Stimulated activated CD4-positive, alpha-beta T cell treated with anti-CD3 and anti-CD28 coated beads, TNF-alpha, amount 100 ng/mL, for 24 hours (primary cell): ENCODE measurements around the gene GALNT9.

Experiments
- DNase-seq, 3 experiments: peaks; one replicate each; pipeline ENCODE4 v3.0.0-alpha.2; 2020; ENCODE audit warnings: low read depth in 3 of 3

GALNT9 gene

GRCh38 chr12:132213359-132214160 lies 115.8 kb downstream of the GALNT9 start:
- no peak for DNase-seq

DNA sequence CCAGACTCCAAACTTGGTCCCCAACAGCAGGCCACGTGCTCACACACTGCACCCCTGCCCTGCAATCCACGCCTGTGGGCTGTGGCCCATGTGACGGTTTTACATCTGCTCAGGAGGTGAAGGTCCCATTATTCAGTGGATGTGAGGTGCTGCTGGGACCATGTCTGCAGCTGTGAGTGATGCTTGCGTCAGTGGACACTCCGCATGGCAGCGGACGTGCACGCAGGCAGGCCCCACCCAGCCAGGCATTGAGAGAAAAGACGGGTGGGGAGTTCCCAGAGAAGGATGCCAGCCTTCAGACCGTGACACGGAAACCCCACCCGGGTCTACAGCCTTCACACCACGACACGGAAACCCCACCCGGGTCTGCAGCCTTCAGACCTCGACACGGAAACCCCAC lies 117.6 kb downstream of the GALNT9 start:
- no peak for DNase-seq

GRCh38 chr12:132211326-132211725 lies 118.1 kb downstream of the GALNT9 start:
- DNase-seq: no peak

DNA sequence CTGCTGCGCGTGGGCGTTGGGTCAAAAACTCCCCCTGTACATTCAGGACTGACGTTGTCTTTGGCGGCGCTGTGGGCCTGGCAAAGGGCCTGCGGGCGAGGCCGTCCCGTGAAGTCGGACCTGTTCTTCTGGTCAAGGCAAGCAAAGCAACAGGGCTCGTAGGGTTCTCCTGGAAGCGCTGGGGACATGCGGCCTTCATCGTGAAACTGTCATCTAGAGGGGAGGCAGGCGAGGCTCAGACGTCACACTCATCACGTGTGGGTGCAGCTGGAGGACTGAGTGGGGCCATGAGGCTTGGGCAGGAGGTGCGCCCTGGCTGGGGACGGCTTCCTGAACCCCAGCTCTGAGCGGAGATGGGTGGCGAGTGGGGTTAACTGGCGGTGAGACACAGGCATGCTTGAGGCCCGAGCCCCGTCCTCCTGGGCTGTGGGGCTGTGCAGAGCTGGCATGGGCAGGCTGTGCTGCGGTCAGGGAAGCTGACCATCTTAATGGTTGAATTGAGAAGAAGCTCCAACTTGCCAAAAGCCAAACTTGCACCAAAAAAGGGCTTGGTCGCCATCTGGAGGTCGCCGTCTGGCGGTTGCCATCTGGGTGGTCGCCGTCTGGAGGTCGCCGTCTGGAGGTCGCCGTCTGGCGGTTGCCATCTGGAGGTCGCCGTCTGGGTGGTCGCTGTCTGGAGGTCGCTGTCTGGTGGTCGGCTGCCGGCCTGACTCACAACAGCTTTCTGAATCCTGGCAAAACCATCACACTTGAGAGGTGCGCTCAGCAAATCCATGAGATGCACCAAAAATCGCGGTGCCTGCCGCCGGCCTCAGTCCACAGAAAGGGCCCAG lies 119.0 kb downstream of the GALNT9 start:
- no peak for DNase-seq

DNA sequence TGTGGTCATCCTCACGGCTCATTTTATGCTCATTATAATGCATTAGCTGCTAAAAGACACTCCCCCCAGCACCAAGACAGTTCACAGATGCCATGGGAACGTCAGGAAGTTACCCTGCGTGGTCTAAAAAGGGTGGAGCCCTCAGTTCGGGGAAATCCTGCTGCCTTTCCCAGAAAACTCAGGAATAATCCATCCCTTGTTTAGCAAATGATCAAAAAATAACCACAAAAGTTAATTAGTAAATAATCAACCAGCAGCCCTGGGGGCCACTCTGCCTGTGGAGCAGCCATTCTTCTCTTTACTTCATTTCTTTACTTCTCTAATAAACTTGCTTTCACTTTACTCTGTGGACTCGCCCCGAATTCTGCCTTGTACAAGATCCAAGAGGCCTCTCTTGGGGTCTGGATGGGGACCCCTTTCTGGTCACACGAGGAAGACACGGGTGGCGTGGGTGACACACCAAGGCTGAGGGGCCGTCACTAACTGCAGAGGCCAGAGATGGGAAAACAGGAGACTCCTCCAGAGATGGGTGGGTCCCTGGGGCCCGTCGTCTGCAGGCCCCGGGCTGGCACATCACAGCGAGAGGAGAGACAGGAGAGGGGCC lies 119.7 kb downstream of the GALNT9 start:
- no peak for DNase-seq

DNA sequence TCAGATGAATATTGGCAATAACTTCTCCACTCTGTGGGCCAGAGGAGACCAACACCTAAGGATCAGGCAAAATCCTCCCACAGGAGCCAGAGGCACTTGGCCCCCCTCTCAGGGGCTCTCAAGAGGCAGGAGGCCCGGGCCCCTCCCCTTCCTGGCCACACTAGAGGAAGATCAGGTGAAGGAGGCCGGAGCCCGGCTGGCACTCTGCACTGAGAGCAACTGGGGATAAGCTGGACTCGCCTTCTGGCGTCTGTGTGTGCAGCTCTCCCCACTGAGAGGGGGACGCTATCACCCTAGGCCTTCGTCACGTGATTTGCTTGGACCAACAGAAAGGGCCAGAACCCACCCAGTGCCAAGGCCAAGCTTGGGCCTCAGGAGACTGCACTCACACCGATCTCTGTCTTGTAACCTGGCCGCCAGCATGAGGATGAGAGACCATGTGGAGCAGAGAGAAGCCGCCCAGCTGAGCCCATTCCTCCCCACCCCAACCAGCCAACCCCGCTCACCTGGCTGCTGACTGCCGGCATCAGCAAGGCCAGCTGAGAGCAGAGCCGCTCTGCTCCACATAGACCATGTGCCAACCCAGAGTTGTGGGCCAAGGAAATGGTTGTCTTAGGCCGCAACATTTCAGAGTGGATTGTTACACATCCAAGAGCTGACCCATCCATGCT lies 121.1 kb downstream of the GALNT9 start:
- no peak for DNase-seq

DNA sequence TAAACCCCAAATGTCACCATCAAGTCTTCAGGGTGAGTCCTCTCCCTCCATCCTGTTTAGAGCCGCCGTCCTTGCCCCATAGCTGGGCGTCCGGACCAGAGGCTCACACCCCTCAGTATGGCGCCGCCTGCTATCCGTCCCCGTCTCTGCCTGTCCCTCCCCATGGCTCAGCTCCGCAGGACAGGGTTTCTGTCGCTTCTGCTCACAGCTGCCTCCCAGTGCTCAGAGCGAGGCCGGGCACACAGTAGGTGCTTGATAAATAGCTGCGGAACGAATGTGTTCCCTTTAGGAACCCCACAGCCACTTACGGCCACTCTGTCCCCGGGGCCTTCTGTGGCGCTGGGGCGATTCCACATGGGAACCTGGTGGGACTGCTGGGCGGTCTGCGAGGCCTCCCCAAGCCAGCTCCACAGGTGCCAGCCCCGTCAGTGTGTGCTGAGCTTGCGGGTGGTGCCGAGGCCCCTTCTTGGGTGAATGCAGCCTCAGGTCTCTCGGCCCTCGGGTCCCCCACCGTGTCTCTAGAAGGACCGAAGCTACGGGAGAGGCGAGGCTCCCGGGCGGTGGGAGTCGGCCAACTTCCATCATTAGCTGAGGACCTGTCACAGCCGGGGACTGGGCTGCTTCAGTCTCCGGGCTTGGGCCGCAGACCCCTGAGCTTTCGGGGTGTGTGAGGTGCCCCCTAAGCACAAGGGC lies 122.2 kb downstream of the GALNT9 start:
- no peak for DNase-seq

DNA sequence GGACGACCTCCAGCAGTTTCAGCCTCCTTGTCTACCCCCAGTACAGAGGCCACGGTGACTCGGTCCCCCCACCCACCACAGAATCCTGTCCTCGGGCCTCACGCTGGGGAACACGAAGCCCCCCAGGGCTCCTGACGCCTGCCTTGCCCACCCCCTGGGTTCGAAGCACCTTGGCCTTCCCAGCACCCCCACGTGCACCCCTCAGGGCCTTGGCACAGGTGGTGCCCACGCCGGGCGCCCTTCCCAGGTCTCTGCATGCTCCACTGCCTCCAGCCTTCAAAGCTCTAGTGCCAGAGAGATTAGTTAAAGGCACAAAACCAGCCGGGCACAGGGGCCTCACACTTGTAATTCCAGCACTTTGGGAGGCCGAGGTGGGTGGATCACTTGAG lies 123.3 kb downstream of the GALNT9 start:
- no peak for DNase-seq

DNA sequence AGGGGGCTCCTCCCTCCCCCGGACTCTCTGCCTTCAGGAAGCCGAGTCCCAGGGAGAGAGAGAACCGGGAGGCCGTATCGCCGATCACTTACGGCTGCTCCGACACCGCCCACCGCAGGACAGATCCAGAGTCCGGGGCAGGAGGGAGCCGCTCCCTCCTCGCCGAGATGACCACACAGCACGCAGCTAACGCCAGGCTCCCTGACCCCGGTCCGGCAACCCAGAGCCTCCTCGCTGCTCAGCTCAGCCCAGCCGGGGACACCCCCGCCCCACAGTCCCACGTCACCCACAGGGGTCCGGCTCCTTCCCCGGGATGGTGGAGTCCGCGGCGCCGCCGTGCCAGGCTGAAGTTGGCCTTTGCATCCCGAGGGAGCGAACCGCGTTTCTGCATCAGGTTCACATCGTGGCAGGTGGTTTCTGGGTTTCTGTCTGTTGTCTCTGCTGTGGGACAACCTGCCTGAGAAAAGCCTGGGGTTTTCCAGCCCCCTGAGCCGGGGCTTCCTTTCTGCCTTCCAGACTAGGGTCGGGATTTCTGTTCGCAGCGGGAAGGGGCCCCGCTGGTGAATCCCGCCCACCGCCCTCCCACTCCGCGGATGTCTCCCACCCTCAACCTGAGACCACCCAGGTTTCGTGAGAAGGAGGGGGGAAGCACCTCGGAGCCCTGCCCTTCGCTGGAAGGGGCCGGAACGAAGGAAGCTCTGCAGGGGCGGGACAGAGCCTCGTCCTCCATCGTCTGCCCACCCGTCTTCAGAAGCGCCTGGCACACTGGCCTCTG lies 123.9 kb downstream of the GALNT9 start:
- DNase-seq: no peak

- DNase-seq: no peak
Measured at GRCh38 chr12:132204793-132205270, 124.6 kb downstream of the GALNT9 start.

DNA sequence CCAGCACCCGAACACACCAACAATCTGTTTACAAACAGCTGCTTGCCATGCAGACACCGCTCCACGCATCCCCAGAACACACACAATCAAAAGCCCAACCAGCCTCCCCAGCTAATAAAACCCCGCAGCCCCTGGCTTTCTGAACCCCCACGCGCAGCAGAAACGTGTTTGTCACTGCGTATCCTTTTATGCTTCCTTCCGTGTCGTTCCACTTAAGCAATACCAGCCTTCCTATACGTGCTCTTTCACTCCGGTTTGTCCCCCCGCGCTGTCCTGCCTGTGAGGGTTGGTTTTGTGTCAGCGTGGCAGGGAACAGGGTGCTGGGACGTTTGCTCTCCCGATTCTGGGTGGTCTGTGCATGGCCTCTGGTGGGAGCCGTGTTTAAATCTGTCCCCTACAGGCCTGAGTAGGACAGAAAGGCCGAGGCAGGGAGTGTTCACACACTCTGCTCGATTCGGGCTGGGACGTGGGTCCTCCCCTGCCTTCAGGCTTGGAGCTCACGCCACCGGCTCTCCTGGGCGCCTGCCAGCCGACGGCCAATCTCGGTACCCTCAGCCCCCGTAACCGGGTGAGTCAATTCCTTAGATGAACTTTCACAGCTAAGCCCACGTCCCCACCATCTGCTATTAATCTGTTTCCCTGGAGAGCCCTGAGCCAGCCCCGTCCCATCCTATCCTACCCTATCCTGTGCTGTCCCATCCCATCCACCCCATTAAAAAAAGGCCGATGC lies 125.2 kb downstream of the GALNT9 start:
- DNase-seq: no peak

GRCh38 chr12:132202929-132203721 lies 126.3 kb downstream of the GALNT9 start:
- no peak for DNase-seq

DNA sequence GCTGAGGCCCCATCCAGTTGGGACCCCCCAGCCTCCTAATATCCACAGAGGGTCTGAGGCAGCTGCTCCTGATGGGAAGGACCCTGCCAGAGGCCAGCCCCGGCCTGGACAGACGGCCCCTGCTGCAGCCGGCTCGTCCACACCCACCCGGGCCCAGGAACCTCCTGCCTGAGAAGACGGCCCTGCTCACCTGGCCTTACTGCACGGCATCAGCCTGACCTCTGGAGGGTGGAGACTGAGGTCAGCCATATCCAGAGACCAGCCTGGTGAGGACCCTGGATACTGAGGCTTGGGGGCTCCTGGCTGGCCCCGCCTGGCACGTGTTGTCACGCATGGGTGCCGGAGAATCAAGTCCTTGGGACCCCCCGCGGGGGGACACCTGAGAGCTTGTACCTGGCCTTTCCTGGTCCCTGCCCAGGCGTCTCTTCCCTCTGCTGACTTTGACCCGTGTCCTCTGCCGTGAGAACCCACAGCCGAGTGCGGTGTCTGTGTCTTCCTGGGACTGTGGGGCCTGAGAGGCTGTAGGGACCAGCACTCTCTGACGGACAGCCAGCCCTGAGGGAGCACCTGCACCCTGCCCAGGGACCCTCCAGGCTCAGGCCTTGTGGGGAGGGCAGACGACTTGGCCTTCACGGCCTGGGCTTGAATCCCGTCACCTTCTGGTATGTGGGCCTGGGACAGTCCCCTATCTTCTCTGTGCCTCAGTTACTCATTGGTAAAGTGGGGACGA lies 127.8 kb downstream of the GALNT9 start:
- no peak for DNase-seq

- no peak for DNase-seq
Measured at GRCh38 chr12:132200800-132201199, 128.6 kb downstream of the GALNT9 start.

- no peak for DNase-seq
Measured at GRCh38 chr12:132199526-132200319, 129.7 kb downstream of the GALNT9 start.

- no peak for DNase-seq
Measured at GRCh38 chr12:132199101-132199500, 130.3 kb downstream of the GALNT9 start.

GRCh38 chr12:132197581-132198354 lies 131.6 kb downstream of the GALNT9 start:
- no peak for DNase-seq
